Dedifferentiated amniotic fluid mesenchymal stem cell (primary cell): ENCODE measurements around the gene CDNF.
"Not testable (repeated sequence)": the region's sequence is repeated elsewhere in the genome, so short reads cannot be mapped to it uniquely, and the experiment has no call there.

Experiments used
- DNase-seq: peaks from one replicate; pipeline ENCODE4 v3.0.0-alpha.2; 2016; ENCODE audit errors: extremely low spot score

The CDNF gene

DNA sequence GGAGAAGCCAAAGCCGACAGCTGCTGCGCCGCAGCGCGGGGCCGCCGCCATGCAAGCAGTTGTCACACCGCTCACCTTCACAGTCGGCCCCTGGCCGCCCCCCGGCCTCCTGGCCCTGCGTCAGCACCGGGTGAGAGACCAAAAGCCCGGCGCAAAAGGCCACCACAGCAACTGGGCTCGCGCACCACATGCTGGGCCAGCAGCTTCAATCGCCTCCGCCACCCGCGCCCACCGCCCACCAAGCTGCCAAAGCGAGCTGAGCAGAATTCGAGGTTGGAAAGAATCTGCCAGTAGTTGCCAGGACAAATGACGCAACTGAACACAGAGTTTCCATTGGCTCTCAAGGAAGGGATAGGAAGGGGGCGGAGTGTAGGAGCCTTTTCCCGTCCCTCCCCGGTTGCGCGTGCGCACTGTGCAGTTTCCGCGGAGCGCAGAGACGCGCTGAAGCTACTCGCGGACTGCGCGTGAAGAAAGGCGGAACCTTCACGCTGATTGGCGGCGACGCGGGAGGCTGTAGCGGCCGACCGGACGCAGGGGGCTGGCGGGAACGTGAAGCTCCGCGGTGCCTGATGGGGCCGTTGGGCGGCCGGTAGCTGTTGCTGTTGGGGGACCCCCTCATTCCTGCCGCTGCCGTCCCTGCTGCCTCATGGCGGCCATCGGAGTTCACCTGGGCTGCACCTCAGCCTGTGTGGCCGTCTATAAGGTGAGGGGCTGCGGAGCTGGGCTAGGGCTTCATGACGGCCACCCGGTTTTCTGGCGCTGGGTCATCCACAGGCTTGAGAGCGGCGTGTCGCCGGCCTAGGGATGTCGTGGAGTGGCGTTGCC lies at the start of gene CDNF, which contains the start of the genes HSPA14 and MSANTD7:
Gene CDNF, minus strand, starts transcription at position 281 of the 825 bp plus-strand sequence. Its CDS starts 91 bp downstream, at position 190.
Gene HSPA14, plus strand, starts transcription at position 550 of the 825 bp plus-strand sequence. Its CDS starts 97 bp downstream, at position 647.
Gene MSANTD7, plus strand, starts transcription at position 550 of the 825 bp plus-strand sequence. CDS start 3,979 bp downstream, outside the sequence.
- peak; percentile 99 for DNase-seq

- DNase-seq: no peak
Measured at GRCh38 chr10:14884082-14884481, 46.2 kb upstream of the CDNF start.

- DNase-seq: no peak
Measured at GRCh38 chr10:14880229-14880628, 42.4 kb upstream of the CDNF start.

DNA sequence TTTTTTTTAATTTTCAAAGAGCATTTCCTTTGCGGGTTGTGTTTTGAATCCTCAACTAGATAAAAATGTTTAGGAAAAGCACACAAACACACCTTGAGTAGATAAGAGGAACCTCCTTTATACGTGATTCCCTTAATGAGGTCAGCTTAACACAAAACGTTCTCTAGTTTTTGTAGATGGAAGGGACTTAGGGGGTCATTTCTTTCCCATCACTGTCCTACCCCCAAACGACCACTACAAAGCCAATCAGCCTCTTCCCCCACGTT lies 42.0 kb upstream of the CDNF start:
- no peak for DNase-seq

DNA sequence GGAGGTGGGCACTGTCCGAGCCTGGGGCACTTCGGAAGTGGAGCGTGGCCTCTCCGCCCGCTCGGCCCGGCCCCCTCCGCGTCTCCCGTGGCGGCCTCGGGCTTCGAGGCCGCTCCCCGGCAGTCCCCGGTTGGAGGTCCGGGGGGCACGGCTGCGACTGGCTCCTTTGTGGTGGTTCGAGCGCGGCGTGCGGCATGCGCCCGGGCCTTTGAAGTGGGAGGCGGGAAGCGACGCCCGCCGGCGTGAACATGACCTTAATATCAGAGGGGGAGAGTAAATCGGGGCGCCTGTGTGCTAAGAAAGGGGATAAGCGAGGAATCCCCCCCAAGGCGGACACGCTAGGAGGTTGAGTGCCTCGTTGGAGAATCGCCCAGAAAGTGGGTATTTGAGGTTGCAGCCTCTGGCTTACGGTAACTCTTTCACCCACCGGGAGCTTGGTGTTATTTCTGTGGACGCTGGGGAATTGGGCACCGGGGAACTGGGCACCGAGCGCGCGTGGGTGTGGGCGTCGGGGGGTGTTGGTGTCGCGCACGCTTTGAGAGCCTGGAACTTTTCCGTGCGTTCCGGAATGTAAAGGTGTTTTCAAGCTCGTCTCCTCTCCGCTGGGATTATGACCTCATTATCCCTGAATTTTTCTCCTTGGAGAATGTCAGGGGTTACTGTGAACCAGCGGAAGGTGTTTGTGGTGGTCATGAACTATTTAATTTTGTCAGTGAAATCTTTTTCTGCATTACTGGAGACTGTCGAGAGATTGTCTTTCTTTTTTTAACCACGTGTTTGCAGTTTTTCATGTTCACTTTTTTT lies 41.5 kb upstream of the CDNF start:
- DNase-seq: no peak

GRCh38 chr10:14878266-14879123 lies 40.7 kb upstream of the CDNF start, which contains the start of gene SUV39H2:
Gene SUV39H2, plus strand, starts transcription at chr10:14878866. Its CDS starts 23 bp downstream, at chr10:14878889.
- peak; percentile 94 for DNase-seq

DNA sequence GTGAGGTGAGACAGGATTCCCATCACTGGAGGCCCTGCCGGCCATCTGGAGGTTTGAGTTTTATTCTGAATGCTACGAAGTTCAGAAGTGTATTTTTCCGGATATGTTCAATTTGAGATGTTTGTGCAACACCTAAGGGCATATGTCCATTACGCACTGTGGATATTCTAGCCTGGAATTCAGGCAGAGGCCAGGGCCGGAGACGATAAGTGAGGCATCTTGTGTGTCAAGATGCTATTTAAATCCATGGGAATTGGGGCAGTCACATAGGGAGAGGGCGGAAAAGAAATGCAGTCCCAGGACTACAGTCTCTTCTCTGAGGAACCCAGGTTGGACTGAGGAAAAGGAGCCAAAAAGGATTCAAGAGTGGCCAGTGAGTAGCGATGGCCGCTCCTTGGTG lies 38.9 kb upstream of the CDNF start:
- no peak for DNase-seq

DNA sequence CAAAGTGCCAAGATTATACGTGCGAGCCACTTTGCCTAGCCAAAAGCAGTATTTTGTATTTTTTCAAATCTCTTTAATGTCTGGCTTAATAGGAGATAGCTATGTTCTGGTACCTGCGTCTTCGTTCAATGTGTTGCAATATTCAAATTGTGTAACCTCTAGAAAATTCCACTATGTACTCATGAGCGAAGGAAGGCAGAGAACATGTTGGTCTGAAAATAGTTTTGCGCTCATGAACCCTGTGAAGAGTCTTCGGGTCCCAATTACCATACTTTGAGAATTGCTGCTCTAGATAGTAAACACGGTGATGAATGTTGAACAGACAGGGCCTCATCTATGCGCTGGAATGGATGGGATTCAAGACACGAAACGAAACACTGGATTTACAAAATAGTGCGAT lies 38.1 kb upstream of the CDNF start:
- DNase-seq: no peak

GRCh38 chr10:14873090-14873760 lies 35.4 kb upstream of the CDNF start:
- no peak for DNase-seq

- DNase-seq: not testable (repeated sequence)
Measured at GRCh38 chr10:14864871-14865270, 27.0 kb upstream of the CDNF start.

- not testable (repeated sequence) for DNase-seq
Measured at GRCh38 chr10:14864466-14864865, 26.6 kb upstream of the CDNF start.

GRCh38 chr10:14860791-14861190 lies 23.0 kb upstream of the CDNF start:
- no peak for DNase-seq

- DNase-seq: no peak
Measured at GRCh38 chr10:14859775-14860174, 21.9 kb upstream of the CDNF start.

DNA sequence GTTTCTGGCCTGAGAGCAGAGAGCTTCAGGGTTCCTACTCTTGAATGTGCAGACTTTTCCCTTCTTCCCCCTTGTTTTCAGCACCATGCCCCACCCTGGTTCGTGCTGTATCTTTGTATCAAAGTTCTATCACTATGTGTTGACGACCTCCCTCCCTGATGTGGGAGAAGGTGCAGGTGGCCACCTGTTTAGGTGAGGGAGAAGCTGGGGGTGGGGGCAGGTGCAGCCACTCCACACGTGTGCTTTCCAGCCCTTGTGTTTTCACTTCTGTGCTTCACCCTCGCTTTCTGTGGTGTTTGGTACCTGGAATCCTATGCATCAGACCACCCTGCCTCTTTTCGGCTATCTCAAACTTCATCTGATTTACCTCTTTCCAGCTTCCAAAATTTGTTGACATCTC lies 21.2 kb upstream of the CDNF start:
- no peak for DNase-seq

DNA sequence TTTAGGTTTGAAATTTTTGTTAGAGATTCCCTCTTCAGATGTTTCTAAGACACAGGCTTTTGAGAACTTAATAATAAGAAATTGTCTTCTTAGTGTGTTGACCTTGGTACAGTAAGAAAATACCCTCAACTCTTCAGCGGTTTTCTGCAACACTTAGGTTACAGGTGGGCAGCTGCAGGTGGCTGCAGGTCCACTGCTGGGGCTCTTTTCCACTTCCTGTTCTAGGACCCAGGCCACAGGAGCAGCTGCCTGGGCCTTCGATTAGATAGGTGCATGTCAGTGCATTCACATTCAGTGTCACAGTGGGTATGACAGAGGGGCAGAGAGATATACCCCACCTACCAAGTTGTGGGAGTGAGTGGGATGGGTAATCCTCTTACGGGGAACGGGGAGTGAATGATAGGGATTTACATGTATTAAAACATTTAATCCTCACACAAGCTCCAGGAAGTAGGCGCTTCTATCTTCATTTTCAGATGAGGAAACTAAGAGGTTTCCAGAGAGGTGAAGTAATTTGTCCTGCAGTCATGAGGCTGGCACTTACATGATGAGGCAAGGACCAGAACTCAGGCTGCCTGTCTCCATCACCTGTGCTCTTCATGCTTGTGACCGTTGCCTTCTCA lies 20.6 kb upstream of the CDNF start:
- DNase-seq: no peak

GRCh38 chr10:14855453-14855852 lies 17.6 kb upstream of the CDNF start:
- no peak for DNase-seq

DNA sequence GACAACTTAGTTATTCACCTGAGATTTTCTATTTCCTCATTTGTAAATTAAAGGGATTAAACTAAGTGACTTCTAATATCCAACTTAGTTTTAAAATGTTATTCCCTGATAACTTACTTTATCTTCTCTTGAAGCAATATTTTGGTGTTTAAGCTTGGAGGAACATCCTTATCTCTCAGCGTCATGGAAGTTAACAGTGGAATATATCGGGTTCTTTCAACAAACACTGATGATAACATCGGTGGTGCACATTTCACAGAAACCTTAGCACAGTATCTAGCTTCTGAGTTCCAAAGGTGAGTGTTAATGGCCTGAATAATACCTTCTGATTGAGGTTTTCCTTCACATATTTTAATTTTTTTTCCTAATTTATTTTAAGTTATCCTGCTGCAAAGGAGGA lies 14.4 kb upstream of the CDNF start:
- DNase-seq: no peak

- no peak for DNase-seq
Measured at GRCh38 chr10:14844948-14845347, 7.1 kb upstream of the CDNF start.

GRCh38 chr10:14843327-14843988 lies 5.6 kb upstream of the CDNF start:
- DNase-seq: no peak

GRCh38 chr10:14840178-14840577 lies 2.3 kb upstream of the CDNF start:
- DNase-seq: no peak
